ENCODE results near the gene ZNF469.

GRCh38 chr16:88374736-88375135 lies 8.0 kb upstream of the ZNF469 start:
- TF ChIP-seq, protein P1, sequence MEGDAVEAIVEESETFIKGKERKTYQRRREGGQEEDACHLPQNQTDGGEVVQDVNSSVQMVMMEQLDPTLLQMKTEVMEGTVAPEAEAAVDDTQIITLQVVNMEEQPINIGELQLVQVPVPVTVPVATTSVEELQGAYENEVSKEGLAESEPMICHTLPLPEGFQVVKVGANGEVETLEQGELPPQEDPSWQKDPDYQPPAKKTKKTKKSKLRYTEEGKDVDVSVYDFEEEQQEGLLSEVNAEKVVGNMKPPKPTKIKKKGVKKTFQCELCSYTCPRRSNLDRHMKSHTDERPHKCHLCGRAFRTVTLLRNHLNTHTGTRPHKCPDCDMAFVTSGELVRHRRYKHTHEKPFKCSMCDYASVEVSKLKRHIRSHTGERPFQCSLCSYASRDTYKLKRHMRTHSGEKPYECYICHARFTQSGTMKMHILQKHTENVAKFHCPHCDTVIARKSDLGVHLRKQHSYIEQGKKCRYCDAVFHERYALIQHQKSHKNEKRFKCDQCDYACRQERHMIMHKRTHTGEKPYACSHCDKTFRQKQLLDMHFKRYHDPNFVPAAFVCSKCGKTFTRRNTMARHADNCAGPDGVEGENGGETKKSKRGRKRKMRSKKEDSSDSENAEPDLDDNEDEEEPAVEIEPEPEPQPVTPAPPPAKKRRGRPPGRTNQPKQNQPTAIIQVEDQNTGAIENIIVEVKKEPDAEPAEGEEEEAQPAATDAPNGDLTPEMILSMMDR (IDR thresholded peaks at IDR 0.05), result no peak
- TF ChIP-seq POLR2A (IDR thresholded peaks at IDR 0.05) (no peak), POLR2AphosphoS5 (IDR thresholded peaks at IDR 0.05) (no peak), EP300 (IDR thresholded peaks at IDR 0.05) (no peak)

All from upper lobe of left lung (tissue), 4 donors.